Activated gamma-delta T cell treated with Interleukin-2 at 50 U/mL for 16 hours (primary cell): ENCODE results near the gene HAGHL.

Source experiments
- DNase-seq: peaks from one replicate; pipeline ENCODE4 v3.0.0-alpha.2; 2020

The HAGHL gene

DNA sequence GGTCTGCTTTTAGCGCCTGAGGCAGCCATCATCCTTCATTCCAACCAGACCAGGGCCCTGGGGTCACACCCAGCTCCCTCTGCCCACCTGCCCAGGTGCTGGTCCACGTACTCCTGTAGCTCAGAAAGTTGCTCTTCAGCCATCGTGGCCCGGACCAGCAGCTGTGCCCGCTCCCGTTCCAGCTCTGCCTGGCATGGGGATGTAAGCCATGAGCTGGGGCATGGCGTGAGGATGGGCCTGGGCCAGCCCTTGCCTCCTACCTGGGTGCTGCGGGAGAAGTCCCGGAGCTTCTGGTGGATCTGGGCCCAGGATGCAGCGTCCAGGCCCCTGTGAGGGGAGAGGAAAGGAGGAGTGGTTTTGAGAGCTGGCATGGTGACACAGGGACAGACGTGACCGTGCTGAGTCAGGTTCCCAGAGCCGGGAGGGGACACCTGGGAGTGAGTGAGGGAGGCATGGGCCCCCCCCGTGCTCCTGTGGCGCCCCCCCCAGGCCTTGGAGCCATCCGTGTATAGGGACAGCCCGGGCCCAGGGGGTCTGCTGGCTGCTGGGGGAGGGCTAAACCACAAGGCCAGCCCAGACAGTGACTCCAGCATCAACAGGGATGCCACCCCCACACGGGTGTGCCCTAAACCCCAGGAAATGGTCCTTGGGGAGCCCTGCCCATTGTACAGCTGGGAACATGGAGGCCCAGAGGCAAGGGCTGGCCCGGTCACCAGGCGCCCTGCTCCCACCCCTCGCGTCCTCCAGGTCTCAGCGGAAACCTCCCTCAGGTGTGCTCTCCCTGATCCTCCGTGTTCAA is 3.9 kb upstream of the HAGHL start:
- DNase-seq = no peak

DNA sequence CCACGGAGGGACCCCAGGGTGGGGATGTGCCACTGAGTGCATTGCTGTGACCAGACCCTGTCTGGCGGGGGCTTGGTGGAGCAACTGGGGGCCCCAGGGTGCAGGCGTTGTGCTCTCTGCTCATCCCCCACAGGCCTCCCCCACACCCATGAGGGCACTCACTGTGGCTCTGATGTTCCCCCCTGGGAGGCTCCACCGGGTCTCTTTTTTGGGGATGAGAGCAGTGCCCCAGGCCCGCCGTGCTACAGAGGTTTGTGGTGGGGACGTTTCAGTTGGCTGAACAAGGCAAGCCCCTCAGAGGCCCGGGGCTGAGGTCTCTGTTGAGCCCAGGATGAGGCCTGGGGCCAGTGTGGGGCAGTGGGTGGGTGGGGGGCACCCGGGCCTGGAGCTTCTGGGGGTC is 3.2 kb upstream of the HAGHL start:
- no peak for DNase-seq

DNA sequence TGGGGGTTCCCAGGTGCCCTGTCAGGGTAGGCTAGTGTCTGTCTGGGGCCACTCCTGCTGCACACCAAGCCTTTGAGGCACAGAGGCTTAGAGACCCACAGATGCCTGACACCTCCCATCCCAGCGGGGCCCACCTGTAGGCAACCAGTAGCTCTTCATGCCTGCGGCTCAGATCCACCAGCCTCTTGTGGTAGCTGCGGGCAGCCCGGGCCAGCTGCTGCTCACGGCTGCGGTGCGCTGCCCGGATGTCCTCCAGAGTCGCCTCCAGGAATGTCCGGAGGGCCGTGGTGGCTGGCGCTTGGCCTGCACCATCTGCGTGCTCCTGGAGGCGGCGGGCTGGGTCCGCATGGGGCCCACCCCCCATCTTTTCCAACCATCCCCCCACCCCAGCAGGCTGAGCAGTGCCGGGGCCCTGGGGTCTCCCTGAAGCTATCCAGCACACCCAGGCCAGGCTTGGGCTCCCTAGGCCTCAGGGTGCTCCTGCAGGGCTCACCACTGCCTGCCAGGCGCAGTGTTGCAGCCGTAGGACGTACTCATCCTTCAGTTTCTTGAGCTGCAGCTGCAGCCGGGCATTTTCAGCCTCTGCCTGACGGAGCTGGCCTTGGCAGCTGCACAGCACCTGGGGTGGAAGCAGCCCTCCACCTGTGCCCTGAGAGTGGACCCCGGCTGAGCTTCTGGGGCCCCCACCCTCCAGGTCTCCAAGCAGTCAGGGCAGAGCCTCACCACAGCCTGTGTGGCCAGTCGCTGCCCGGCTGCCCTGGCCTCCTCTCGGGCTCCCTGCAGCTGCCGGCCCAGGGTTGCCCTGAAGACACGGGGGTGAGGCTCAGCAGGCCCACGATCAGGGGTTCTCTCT is 2.5 kb upstream of the HAGHL start:
- no peak for DNase-seq

DNA sequence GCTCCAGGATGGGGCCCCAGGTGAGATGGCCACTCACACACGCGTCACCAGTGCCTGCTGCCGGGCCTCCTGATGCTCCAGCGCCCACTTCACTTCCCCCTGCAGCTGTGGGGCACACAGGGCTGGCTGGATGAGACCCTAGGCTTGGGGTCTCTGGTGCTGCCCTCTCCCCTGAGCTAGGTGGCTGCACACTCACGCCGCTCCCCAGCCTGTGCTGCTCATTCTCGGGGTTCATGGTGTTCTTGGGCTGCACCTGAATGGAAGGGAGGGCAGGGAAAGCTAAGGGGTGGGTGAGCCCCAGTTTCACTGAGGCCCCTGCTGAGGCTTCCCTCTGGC is 1.9 kb upstream of the HAGHL start:
- DNase-seq = no peak

DNA sequence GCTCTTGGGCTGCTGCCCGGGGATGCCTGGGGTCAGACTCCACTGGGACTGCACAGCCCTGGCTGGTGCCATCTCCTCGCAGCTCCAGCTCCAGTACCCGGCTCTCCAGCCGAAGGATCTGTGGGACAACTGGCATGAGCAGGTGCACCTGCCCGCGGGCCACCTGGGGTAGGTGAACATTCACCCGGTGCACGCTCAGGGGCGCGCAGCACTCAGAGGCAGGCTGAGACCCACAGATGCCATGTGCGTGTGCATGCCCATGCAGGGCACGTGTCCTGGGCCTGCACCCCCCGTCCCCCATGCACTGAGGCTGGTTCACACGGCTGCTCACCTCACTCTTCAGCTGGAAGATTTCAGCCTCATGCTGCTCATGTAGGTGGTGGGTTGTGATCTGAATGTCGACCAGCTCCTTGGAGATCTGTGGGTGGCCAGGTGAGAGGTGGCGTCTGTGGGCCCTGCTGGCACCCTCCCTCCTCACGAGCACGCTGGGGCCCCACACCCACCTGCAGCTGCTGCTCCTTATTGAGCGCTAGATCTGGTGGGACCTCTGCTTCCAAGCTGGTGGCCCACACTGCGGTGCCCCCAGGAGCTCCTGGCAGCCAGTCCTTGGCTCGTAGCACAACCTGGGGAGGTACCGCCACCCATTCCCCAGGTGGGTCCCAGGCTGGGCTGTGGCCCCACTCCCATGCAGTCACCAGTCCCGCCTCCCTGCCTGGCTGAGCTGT is 1.3 kb upstream of the HAGHL start:
- DNase-seq = no peak

DNA sequence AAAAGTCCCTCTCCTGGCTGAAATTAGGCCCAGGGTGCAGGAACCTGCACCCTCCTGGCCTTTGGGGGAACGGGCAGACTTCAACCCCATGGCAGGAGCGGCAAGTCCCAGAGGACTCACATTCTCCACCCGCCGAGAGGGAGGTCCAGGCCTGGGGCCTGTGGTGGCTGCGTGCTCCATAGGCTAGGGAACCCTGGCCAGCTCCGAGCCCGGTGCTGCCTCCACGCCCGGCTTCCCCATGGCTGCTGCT is 793 bp upstream of the HAGHL start:
- DNase-seq = no peak

DNA sequence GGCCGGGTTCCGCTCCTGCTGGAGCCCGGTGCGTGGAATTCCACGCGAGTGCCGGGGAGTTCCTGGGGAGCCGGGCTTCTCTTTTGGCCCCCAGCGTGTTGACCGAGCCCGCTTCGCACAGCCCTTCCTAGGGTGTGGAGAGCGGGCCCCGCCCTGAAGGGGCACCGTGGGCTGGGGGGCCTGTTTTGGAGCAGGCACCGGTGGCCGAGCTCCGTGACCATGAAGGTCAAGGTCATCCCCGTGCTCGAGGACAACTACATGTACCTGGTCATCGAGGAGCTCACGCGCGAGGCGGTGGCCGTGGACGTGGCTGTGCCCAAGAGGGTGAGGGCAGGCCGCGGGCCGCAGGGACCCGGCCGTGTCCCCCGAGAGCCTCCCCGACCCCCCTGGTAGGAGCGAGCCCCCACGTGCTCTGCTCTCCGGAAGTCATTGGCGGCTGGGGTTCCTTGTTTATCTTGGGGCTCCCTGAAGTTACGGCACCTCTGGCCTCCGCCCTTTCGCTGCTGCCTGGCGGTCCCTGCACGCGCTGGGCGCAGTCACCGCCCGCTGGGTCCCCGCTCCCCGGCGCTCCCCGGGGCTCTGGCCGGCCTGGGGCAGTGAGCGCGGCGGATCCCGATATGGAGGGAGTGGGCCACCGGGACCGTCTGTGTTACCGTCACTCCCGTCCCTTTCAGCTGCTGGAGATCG is 528 bp downstream of the HAGHL start:
- peak; percentile 41 for DNase-seq

DNA sequence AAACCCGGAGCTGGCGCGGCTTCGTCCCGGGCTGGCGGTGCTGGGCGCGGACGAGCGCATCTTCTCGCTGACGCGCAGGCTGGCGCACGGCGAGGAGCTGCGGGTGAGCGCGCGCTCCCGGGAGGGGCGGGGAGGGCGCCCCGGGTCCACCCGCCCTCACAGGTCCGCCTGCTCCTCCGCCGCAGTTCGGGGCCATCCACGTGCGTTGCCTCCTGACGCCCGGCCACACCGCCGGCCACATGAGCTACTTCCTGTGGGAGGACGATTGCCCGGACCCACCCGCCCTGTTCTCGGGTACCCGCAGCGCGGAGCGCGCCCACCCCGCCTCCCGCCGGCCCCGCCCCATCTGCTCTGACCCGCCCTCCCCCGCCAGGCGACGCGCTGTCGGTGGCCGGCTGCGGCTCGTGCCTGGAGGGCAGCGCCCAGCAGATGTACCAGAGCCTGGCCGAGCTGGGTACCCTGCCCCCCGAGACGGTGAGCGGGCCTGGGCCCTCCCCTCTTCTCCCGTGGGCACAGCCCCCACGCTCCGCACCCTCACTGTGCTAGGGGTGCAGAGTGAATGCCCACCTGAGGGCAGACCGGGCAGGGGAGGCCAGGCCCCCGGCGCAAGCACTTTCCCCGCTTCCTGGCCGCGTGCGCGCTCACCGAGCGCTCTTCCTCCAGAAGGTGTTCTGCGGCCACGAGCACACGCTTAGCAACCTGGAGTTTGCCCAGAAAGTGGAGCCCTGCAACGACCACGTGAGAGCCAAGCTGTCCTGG is 1.4 kb downstream of the HAGHL start:
- DNase-seq = peak; percentile 53

DNA sequence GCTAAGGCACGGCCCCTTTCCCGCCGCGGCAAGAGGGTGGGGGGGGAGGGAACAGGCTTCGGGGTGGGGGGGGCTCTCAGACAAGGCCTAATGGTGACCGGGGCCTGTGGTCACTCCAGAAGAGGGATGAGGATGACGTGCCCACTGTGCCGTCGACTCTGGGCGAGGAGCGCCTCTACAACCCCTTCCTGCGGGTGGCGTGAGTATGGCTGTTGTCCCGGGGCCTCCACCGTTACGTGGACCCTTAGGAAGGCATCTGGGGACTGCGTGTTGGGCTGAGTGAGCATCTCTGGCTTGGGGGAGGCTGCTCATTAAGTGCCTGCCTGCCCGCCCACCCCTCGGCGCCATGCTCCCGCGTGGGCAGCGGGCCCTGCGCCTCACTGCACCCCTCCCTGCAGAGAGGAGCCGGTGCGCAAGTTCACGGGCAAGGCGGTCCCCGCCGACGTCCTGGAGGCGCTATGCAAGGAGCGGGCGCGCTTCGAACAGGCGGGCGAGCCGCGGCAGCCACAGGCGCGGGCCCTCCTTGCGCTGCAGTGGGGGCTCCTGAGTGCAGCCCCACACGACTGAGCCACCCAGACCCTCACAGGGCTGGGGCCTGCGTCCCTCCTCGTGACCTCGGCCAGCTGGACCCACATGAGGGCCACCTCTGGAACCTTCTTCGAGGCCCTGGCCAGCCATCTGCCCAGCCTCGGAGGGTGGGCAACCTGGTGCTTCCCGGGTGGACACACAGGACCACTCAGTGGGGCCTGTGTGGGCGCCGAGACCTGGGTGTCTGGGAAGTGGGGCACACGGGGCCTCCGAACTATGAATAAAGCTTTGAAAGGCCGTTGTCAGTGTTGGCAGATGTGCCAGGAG is 2.2 kb downstream of the HAGHL start:
- no peak for DNase-seq

DNA sequence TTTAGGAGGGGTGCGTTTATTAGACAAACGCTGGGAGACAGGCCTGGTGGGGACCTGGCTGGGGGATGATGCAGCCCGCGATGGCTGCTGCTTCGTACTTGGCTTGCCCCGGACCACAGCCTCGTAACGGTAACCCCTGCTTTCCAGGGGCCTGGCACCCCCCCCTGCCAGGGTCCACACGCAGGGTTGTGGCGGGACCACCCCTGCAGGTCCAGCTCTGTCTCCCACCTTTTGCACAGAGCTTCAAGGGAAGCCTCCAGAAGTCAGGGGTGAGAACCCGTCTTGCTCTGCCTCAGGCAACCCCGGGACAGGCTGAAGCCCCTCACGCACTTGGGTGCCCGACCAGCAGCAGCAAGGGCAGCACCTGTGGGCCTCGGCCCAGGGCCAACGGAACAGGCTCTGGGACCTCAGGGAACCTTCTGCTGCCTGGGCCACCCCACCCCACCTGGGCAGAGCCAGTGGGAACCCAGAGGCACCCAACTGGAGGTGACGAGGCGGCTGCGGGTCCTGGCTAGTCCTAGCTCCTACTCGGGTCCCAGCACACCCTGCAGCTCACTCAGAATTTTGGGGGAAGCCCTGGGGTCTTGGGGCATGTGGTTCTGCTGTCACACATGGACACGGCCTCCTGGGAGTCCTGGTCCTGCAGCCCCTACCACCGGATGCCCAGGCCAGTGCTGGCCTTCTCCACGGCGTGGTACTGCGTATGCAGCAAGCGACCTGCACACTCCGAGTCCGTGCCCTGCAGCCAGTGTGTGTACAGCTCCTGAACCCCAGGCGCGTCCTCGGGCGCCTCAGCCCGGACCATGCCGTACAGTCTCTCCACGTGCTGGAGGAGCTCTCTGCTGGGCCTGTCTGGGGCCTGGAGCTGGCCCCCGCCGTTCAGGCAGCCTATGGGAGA is 3.1 kb downstream of the HAGHL start:
- no peak for DNase-seq

DNA sequence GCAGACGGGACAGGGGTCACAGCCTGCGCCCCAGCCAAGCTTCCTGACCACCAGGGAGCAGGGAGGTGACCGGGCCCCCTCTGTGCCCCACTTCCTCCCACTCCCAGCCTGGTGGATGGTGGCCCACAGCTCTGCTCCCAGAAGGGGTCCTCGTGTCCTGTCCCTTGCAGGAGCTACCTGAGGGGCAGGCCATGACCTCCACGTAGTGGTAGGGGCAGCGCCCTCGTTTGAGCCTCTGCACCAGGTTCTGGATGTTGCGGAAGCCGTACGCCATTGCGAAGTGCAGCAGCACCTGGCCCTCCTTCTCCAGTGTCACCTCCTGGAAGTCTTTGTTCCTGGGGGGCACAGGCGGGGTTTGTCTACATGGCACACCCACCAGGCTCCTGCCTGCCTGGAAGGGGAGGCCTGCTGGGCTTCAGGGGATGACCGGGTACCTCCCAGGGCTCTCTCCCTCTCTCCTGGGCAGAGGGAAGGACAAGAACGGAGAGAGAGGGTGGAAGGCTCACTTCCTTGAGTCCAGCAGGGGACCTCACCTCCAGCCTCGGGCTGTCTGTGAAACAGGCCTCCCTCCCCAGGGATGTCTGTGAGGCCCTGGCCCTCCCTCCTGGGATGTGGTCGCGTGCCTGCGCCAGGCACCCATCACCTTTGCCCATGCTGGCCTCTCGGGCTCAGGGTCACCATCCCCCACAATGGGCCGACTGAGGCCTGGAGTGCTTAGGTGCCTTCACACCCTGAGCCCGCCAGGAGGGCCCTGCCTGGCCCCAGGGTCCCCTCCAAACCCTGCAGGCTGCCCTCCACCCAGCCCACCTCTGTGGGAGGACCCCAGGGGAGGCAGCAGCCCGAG is 4.0 kb downstream of the HAGHL start:
- DNase-seq = no peak

DNA sequence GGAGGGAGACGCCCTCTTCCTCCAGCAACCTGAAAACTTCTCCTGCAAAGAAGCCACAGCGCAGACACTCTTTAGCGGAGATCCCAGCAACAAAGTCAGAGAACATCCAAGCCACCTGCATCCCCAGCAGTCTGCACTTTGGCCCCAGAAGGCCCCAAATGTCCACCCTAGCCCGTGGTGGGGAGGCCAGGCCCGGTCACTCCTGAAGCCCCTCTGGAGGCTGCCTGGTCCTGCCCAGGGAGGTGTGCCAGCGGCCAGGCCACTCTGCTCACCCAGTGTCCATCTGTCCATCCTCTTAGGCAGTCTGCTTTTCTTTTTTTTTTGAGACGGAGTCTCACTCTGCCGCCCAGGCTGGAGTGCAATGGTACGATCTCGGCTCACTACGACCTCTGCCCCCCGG is 5.4 kb downstream of the HAGHL start:
- DNase-seq = no peak

DNA sequence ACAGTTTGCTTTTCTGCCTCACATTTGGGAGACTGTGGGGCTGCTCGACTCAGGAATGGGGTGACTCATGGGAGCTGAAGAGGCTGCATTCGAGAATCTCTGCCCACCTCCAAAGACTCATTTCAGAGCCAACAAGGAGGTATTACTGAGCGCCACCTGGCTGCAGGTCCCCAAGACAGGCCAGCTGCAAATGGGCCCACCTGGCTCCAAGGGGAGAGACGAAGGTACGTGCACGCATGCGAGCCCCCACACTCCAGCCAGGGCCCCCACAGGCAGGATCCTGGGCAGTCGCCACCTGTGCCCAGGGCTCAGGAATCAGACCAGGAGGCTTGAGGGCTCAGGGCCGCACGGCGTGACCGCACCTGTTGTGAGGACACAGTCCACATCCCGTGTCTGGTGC is 6.0 kb downstream of the HAGHL start:
- DNase-seq = no peak

DNA sequence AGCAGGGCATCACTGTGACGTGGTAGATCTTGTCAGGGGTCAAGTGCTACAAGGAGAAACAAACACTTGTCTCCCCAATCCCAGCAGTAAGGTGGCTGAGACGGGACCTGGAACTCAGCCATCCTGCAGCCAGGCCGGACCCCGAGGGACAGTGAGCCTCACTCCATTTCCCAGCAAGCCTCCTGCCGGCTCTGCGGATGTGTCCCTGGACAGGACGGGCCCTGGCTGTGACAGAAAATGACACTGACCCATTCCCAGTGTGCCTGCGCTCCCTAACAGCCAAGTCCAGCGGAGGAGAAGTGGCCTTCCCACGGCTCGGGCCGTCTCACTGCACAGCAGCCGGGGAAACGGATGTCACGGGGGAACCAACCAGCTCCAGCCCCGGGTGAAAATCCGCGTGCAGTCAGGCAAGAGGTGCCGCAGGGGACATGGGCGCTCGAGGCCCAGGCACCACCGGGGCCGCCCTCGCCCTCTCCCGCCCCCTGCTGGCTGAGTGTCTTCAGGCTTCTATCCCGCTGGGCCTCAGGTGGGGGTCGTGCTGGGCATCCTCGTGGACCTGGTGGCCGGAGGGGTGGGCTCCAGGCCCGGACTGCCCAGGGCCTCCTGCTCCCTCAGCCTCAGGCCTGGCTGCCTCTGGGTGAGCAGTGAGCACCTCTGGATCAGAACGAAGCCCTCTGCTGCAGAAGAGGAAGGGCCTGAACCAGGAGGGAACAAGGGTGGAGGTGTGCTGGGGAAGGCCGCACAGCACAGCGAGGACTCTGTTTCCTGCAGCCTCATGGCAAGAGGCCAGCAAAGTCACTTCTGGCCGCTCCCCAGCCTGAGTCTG is 6.7 kb downstream of the HAGHL start:
- peak; percentile 37 for DNase-seq

DNA sequence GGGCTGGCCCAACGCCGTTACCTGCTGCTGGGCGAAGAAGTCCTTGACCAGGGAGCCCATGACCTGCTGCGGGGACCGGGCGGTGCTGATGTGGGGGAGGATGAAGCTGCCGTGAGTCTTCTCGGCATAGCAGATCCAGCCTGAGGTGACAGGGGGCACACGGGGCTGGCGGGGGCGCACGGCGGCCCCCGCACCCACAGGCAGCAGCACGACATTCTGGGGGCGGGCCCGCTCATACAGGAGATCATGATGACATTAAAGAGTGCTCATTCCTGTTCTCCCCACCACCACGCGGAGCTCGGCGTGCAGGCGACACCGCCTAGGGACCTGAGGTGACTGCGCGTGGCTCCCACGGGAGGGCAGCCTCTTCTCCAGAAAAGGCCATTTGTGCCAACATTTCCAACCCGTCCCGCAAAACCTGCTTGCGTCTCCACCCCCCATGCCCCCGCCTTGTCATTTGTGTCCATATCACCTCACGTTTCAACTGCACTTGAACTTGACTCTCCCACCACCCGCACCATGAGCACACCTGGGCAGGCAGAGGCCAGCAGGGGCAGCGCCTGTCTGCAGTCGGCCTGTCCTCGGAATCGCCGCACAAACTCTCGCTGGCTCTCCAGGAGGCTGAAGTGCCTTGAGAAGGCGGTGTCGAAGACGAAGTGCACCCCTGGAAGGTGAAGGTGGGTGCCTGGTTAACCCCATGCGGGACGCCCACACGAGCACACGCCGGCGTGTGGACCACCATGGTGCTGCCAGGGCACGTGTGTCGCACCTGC is 7.5 kb downstream of the HAGHL start:
- DNase-seq = no peak

DNA sequence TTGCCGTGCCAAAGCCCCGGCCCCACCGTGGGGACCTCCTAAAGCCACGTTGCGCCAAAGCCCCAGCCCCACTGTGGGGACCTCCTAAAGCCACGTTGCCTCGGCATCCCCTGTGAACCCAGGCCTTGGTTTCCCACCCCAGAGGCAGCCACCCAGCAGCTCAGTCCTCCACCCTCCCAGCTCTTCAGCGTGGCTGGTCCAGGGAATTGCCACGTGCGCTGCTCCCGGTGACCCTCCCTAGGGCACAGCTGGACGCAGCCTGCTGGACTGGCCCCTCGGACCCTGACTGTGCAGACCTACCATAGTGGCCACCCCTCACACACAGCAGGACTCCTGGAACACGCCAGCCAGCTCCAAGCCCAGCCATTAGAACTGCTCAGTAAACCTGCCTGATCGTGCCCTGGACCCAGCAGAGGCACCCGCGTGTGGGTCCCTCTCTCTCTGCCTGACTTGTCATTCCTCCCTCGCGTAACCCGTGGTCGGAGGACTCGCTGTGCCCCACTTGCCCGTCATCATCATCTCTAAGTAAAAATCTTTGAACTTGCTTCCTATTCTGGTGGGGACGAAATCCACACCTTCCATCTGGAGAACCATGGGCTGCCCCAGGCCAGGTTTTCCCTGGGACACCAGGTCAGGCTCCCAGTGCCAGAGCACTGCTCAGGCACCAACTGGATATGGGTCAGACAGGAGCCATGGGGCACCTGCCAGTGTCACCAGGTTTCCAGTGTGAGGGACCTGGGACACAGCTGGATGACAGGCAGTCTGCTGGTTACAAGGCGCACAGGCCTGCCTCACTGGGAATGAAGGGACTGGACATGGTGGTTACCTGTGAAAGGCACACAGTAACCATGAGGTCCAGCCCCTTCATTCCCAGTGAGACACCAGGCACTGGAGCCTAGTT is 8.3 kb downstream of the HAGHL start:
- DNase-seq = no peak

DNA sequence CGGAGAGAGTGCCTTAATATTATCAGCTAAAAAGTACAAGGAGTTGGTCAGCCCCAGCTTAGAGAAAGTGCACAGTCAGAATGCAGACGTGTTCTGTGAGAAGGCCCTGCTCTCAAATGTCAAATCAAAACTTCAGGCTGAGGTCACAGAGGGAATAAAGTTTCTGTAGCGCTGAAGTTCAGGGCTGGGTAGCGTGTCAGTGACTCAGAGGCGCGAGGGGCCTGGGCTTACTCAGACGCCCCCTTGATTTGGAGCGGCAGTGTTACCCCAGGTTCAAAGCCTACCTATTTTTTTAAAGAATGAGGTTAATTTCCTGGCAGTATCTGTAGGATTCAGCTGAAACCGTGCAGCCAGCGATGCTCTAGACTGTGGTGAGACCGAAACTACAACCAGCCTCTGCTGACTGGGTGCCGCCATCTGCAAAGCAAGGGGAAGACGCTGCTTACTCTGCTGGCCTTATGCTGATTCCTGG is 9.1 kb downstream of the HAGHL start:
- no peak for DNase-seq
